ENCODE results near the gene LSM11.
"Not testable (repeated sequence)": the region's sequence is repeated elsewhere in the genome, so short reads cannot be mapped to it uniquely, and the experiment has no call there.

Gene LSM11

DNA sequence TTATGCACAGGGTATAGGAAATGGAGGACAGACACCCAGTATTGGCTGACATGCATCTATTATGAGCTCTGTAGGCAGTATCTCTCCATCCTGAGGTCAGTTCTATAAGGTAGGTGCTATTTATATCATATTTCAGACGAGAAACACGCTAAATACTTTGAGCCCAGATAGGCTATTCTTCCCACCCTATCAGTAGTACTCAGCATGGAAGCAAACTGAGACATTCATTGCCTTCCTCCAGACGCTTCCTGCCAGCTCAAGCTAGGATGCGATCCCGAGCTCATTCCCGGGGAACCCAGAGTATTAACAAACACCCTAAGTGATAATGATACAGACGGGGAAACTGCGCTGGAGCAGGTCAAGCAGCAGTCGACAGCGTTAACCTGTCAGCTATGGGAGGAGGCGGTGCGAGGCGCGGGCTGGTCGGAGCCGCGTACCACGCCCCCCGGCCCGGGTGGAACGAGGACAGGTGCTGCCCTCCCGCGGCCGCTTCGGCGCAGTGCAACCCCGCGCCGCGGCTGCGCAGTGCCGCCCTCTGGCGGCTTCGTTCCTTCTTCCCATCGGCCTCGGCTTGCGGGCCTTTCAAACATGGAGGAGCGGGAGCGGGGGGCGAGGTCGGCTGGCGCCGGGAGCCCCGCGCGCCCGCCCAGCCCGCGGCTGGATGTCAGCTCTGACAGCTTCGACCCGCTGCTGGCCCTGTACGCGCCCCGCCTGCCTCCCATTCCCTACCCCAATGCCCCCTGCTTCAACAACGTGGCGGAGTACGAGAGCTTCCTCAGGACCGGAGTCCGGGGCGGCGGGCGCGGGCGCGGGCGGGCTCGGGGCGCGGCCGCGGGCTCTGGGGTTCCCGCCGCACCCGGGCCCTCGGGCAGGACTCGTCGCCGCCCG lies at the start of gene LSM11:
TSS of gene LSM11 (plus strand) at position 550 of the 888 bp plus-strand sequence. CDS start at position 589, 39 bp downstream.
- peaks cover 15% of the 10 kb centered on the region for H3K36me3 Mint-ChIP-seq (ENCODE audit: low read depth)
- DNase-seq (ENCODE audit: low spot score) = peak; percentile 91
- H3K27me3 Mint-ChIP-seq (ENCODE audit: low read depth) = no peaks in the 10 kb centered on the region
- H3K4me3 Mint-ChIP-seq = peak within 1 kb of the TSS; percentile 92
- H3K27ac Mint-ChIP-seq = peak within 1 kb of the TSS; percentile 85
- no peaks in the 10 kb centered on the region for H3K9me3 Mint-ChIP-seq
- peaks cover 35% of the 10 kb centered on the region for H3K4me1 Mint-ChIP-seq (ENCODE audit: low read depth)

DNA sequence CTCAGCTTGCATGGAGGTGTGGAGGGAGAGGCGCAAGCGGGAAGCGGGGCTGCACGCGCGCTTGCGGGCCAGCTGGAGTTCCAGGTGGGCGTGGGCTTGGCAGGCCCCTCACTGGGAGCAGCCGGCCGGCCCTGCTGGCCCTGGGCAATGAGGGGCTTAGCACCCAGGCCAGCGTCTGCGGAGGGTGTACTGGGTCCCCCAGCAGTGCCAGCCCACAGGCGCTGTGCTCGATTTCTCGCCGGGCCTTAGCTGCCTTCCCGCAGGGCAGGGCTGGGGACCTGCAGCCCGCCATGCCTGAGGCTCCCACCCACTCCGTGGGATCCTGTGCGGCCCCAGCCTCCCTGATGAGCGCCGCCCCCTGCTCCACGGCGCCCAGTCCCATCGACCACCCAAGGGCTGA lies 49.7 kb upstream of the LSM11 start:
- not testable (repeated sequence) for H3K4me1 Mint-ChIP-seq (ENCODE audit: low read depth); H3K36me3 Mint-ChIP-seq (ENCODE audit: low read depth); H3K27ac Mint-ChIP-seq; H3K4me3 Mint-ChIP-seq; DNase-seq (ENCODE audit: low spot score); H3K27me3 Mint-ChIP-seq (ENCODE audit: low read depth)
- peaks cover 25% of the 10 kb centered on the region for H3K9me3 Mint-ChIP-seq

DNA sequence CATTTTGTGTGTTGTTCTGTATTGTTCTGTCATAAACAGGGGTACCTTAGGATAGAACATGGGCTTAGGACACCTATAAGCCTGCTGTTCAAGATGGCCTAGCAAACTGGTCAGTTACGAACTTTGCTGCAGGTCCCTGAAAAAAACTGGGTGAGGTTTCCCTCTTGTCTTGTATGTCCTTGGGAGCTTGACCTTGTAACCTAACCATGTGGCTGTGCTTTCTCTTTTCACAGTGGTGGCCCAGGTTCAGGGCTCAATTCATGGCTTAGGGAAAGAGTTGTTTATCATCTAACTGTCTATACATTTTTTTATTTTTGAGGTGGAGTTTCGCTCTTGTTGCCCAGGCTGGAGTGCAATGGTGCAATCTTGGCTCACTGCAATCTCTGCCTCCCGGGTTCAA lies 47.4 kb upstream of the LSM11 start:
- not testable (repeated sequence) for H3K27me3 Mint-ChIP-seq (ENCODE audit: low read depth); H3K27ac Mint-ChIP-seq; DNase-seq (ENCODE audit: low spot score); H3K36me3 Mint-ChIP-seq (ENCODE audit: low read depth); H3K4me1 Mint-ChIP-seq (ENCODE audit: low read depth); H3K4me3 Mint-ChIP-seq
- H3K9me3 Mint-ChIP-seq = peaks cover 28% of the 10 kb centered on the region

DNA sequence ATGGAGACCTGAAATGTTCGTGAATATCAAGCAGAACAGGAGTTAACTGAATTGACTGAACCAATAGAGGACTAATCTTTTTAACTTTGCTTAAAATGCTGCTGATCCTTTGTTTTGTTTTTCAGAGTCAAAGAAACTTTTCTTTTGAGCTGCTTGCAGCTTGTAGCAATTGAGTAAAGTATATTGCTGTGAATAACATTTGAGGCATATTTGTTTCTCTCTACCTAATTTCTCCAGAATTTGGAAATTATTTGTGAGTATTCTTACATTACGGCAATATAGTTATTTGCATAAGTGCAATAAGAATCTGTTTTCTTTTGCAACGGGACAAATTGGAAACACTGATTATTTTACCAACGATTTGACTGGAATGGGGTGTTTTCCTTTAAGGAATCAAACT lies 44.8 kb upstream of the LSM11 start:
- H3K4me3 Mint-ChIP-seq; H3K27ac Mint-ChIP-seq; DNase-seq (ENCODE audit: low spot score); H3K36me3 Mint-ChIP-seq (ENCODE audit: low read depth); H3K27me3 Mint-ChIP-seq (ENCODE audit: low read depth); H3K4me1 Mint-ChIP-seq (ENCODE audit: low read depth): not testable (repeated sequence)
- H3K9me3 Mint-ChIP-seq = peaks cover 25% of the 10 kb centered on the region

DNA sequence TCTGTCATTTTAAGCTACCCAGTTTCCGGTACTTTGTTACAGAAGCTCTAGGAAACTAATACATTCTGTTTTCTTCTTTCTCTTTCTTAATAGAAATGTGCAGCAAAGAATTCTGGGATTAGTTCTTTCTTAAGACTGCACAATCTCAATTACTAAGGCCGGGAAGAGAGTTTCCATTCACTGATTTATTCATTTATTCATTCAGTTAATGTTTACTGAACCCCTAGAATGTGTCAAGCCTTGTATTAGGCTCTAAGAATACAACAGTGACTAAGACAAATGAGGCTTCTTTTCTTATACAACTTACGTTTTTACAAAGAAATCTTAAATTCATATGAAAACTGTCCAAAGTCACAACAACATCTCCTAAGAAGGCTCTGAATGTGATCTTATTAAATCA lies 39.8 kb upstream of the LSM11 start:
- H3K27ac Mint-ChIP-seq = no peak overlapping the region
- H3K9me3 Mint-ChIP-seq = peaks cover 16% of the 10 kb centered on the region
- no peak overlapping the region for H3K4me3 Mint-ChIP-seq
- peaks cover 18% of the 10 kb centered on the region for H3K27me3 Mint-ChIP-seq (ENCODE audit: low read depth)
- no peaks in the 10 kb centered on the region for H3K4me1 Mint-ChIP-seq (ENCODE audit: low read depth)
- H3K36me3 Mint-ChIP-seq (ENCODE audit: low read depth) = no peaks in the 10 kb centered on the region
- DNase-seq (ENCODE audit: low spot score) = no peak

DNA sequence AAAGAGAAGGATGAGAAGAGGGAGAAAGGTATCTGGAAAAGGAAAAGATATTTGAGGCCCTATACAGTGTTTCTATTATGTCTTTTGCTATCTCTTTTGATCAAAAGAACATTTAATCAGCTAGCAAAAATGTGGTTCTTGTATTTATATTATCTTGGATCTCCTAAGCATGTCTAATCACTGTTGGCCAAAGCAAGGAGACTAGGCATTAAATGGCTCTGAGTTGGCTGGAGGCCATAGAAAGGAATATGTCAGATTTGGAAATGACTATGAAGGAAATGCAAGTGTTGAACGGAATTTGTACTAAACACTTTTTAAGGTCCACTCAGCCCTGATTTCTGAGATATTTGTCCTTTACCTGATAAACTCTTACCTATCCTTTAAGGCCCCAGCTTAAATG lies 34.6 kb upstream of the LSM11 start:
- Mint-ChIP-seq H3K27me3 (ENCODE audit: low read depth) (peaks cover 21% of the 10 kb centered on the region), H3K27ac (no peak overlapping the region), H3K9me3 (no peaks in the 10 kb centered on the region), H3K4me3 (no peak overlapping the region), H3K36me3 (ENCODE audit: low read depth) (peaks cover 3% of the 10 kb centered on the region), H3K4me1 (ENCODE audit: low read depth) (peaks cover 9% of the 10 kb centered on the region)
- DNase-seq (ENCODE audit: low spot score) = no peak

DNA sequence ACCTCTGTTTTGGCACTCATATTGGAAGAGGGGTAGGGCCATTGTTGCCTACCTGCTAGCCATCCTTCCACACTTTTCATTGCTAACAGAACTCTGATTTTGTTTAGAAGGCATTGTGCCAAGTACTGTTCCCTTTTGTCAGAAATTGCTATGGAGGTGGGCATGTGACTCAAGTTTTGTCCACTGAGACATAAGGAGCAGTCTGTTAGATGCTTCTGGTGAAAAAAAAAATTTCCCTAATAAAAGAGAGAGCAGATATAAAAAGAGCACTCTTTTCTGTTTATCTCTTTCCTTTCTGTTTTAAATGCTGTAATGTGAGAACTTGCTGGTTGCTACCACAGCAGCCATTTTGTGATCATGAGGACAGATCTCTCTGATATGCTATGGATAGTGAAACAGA lies 34.2 kb upstream of the LSM11 start:
- peaks cover 12% of the 10 kb centered on the region for H3K4me1 Mint-ChIP-seq (ENCODE audit: low read depth)
- no peak overlapping the region for H3K4me3 Mint-ChIP-seq
- DNase-seq (ENCODE audit: low spot score) = no peak
- H3K9me3 Mint-ChIP-seq = no peaks in the 10 kb centered on the region
- peaks cover 17% of the 10 kb centered on the region for H3K27me3 Mint-ChIP-seq (ENCODE audit: low read depth)
- H3K27ac Mint-ChIP-seq = no peak overlapping the region
- H3K36me3 Mint-ChIP-seq (ENCODE audit: low read depth) = peaks cover 3% of the 10 kb centered on the region

DNA sequence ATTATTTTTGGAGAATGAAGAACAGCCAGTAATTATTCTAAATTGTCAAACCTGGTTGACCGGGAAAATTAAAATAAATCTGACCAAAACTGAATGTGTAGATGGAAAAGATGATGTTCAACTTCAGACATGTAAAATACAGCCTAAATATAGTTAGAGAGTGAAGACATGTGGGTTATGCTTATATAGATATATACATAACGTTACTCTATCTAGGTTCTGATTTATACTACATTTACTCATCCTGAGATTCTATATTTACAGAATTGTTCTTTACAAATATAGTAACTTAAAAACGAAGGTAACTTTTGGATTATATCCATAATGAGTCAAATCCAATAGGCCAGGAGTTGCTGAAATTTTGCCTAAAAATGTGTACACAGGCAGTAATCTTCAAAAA lies 33.1 kb upstream of the LSM11 start:
- Mint-ChIP-seq H3K9me3 (no peaks in the 10 kb centered on the region), H3K27me3 (ENCODE audit: low read depth) (peaks cover 7% of the 10 kb centered on the region), H3K4me1 (ENCODE audit: low read depth) (peaks cover 18% of the 10 kb centered on the region), H3K4me3 (no peak overlapping the region), H3K27ac (no peak overlapping the region), H3K36me3 (ENCODE audit: low read depth) (peaks cover 3% of the 10 kb centered on the region)
- DNase-seq (ENCODE audit: low spot score) = no peak

DNA sequence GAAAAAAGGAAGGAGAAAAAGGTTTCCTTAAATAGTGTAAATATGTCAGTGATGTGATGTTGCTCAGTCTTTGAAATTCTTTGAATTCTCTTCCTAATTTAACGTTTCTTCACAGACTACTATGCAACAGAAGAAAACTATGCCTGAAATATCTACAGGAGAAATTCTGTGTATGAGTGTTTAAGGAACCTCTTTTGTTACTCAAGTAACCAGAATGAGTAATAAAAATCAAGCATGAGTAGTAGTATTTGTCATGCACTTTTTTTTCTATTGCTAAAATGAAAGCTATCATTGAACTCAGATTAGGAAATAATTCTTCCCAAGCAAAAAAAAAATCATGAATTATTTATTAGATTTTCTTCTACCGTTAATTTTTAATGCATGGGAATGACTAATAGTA lies 32.6 kb upstream of the LSM11 start:
- DNase-seq (ENCODE audit: low spot score) = no peak
- Mint-ChIP-seq H3K36me3 (ENCODE audit: low read depth) (peaks cover 3% of the 10 kb centered on the region), H3K27ac (no peak overlapping the region), H3K9me3 (no peaks in the 10 kb centered on the region), H3K4me1 (ENCODE audit: low read depth) (peaks cover 18% of the 10 kb centered on the region), H3K27me3 (ENCODE audit: low read depth) (peaks cover 7% of the 10 kb centered on the region), H3K4me3 (no peak overlapping the region)

DNA sequence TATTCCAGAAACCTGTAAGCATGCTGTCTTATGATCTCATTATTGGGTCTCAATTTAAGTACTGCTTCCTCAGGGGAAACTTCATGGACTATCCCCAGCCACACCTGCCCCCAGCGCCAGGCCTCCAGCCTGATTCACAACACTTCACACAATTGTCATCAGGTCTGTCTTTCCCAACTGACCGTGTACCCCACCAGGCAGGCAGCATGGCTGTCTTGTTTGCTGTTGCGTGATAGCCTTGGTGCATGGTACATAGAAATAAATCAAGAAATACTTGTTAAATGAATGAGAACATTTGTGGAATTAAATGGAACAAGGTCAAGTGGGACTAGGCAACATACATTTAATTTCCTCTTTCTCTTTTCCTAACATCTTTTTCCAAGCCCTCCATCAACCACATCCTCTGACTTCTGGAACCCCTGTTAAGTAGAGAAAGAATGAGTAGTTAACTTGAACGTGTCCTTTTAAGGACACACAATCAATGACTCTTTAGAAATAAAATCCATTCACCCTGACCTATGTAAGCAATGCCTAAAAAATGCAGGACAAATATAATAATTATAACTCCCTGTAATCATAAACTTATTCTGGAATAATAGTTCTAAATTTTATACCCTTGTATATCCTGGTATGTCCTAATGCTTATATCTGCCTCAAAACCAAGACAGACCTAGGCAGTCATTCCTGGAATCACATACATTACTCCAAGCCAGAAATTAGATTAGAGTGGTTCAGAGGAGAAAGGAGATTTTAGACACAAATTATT lies 29.5 kb upstream of the LSM11 start:
- Mint-ChIP-seq H3K9me3 (no peaks in the 10 kb centered on the region), H3K36me3 (ENCODE audit: low read depth) (peaks cover 5% of the 10 kb centered on the region), H3K4me1 (ENCODE audit: low read depth) (peaks cover 41% of the 10 kb centered on the region), H3K27me3 (ENCODE audit: low read depth) (peaks cover 3% of the 10 kb centered on the region), H3K27ac (no peak overlapping the region), H3K4me3 (no peak overlapping the region)
- DNase-seq (ENCODE audit: low spot score) = no peak

DNA sequence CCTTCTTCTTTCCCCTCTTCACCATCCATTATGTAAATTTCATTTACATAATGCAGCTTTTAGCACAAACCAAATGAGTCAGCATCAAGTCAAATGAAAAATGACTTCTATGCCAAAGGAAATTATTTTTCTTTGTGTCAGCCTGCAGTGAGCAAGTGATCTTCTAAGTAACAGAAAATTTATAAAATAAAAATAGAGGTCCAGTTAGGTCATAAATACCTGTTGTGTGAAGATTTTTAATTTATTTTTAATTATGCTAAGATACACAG lies 29.0 kb upstream of the LSM11 start:
- Mint-ChIP-seq H3K4me3 (no peak overlapping the region), H3K27me3 (ENCODE audit: low read depth) (peaks cover 2% of the 10 kb centered on the region), H3K36me3 (ENCODE audit: low read depth) (peaks cover 2% of the 10 kb centered on the region), H3K27ac (no peak overlapping the region), H3K9me3 (no peaks in the 10 kb centered on the region), H3K4me1 (ENCODE audit: low read depth) (peaks cover 38% of the 10 kb centered on the region)
- no peak for DNase-seq (ENCODE audit: low spot score)

DNA sequence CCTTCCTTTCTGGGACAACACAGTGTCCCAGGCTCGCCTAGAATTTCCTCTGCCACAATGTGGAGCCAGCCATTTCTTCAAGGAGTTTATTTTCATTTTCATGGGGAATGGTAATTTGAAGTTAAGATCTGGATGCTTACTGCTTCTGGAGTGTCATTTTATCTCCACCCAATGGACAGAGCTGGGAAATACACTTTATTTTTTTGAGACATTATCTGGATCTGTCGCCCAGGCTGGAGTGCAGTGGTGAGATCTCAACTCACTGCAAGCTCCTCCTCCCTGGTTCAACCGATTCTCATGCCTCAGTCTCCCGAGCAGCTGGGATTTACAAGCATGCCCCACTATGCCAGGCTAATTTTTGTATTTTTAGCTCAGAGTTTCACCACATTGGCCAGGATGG lies 25.0 kb upstream of the LSM11 start:
- peaks cover 38% of the 10 kb centered on the region for H3K4me1 Mint-ChIP-seq (ENCODE audit: low read depth)
- H3K4me3 Mint-ChIP-seq = peak overlapping the region; percentile 5
- no peaks in the 10 kb centered on the region for H3K27me3 Mint-ChIP-seq (ENCODE audit: low read depth)
- peak overlapping the region; percentile 63 for H3K27ac Mint-ChIP-seq
- H3K36me3 Mint-ChIP-seq (ENCODE audit: low read depth) = peaks cover 2% of the 10 kb centered on the region
- DNase-seq (ENCODE audit: low spot score) = no peak
- peaks cover 5% of the 10 kb centered on the region for H3K9me3 Mint-ChIP-seq

DNA sequence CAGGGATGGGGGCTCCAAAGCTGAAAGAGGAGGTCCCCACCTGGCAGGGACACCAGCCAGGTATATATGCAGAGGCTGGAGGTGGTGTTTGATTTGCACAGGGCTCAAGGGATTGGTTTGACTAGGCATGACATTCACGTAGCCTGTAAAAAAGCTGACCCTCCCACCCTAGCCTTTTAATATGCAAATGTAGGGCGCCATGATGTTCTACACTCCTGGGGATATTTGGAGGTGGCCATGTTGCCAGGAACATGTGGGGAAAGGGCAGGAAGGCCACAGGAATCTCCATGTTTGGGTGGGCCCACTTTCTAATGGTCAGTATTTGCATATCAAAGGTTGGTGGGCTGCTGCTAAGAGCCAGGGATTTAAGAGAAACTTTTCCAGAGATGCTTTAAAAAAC lies 24.3 kb upstream of the LSM11 start:
- H3K36me3 Mint-ChIP-seq (ENCODE audit: low read depth) = peaks cover 2% of the 10 kb centered on the region
- peaks cover 38% of the 10 kb centered on the region for H3K4me1 Mint-ChIP-seq (ENCODE audit: low read depth)
- H3K27ac Mint-ChIP-seq = peak overlapping the region; percentile 41
- no peaks in the 10 kb centered on the region for H3K27me3 Mint-ChIP-seq (ENCODE audit: low read depth)
- DNase-seq (ENCODE audit: low spot score) = no peak
- peaks cover 5% of the 10 kb centered on the region for H3K9me3 Mint-ChIP-seq
- H3K4me3 Mint-ChIP-seq = no peak overlapping the region

DNA sequence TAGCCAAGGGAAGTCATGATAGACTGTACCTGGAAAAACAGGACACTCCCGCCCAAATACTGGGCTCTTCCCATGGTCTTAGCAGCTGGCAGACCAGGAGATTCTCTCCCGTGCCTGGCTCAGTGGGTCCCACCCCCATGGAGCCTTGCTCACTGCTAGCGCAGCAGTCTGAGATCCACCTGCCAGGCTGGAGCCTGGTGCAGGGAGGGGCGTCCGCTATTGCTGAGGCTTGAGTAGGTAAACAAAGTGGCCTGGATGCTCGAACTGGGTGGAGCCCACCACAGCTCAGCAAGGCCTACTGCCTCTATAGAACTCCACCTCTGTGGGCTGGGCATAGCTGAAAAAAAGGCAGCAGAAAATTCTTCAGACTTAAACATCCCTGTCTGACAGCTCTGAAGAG lies 22.4 kb upstream of the LSM11 start:
- Mint-ChIP-seq H3K27ac (no peak overlapping the region), H3K4me1 (ENCODE audit: low read depth) (peaks cover 35% of the 10 kb centered on the region), H3K36me3 (ENCODE audit: low read depth) (peaks cover 4% of the 10 kb centered on the region), H3K4me3 (no peak overlapping the region), H3K27me3 (ENCODE audit: low read depth) (peaks cover 5% of the 10 kb centered on the region), H3K9me3 (peaks cover 5% of the 10 kb centered on the region)
- no peak for DNase-seq (ENCODE audit: low spot score)

Data from T-helper 2 cell treated with Interferon-gamma antibody and Interleukin-4, amounts not matched to agents 5 μg/mL and 100 μg/mL, for 36 hours (primary cell).